Fibroblast of skin of right quadriceps (primary cell): ENCODE data around the gene USP47.
"Not testable (repeated sequence)": the region's sequence is repeated elsewhere in the genome, so short reads cannot be mapped to it uniquely, and the experiment has no call there.

Source experiments
- DNase-seq: peaks from one replicate; pipeline ENCODE4 v3.0.0-alpha.2; 2013

Gene USP47

GRCh38 chr11:11831406-11831805 is 10.4 kb upstream of the USP47 start:
- not testable (repeated sequence) for DNase-seq

- no peak for DNase-seq
Measured at GRCh38 chr11:11836676-11837231, 5.0 kb upstream of the USP47 start.

GRCh38 chr11:11839718-11840117 is 2.1 kb upstream of the USP47 start:
- no peak for DNase-seq

- peak; percentile 27 for DNase-seq
Measured at GRCh38 chr11:11841116-11841722, 553 bp upstream of the USP47 start.

GRCh38 chr11:11842421-11843008 is 743 bp downstream of the USP47 start:
- peak; percentile 82 for DNase-seq

- DNase-seq, result peak; percentile 55
Measured at GRCh38 chr11:11843211-11843621, 1.4 kb downstream of the USP47 start.

- DNase-seq, result no peak
Measured at GRCh38 chr11:11843642-11844041, 1.9 kb downstream of the USP47 start.

GRCh38 chr11:11844272-11844671 is 2.5 kb downstream of the USP47 start:
- DNase-seq, result no peak

- DNase-seq, result no peak
Measured at GRCh38 chr11:11845071-11845470, 3.3 kb downstream of the USP47 start.

GRCh38 chr11:11845551-11845950 is 3.8 kb downstream of the USP47 start:
- peak; percentile 36 for DNase-seq

- DNase-seq, result no peak
Measured at GRCh38 chr11:11847082-11847481, 5.3 kb downstream of the USP47 start.

GRCh38 chr11:11848891-11849746 is 7.3 kb downstream of the USP47 start:
- DNase-seq, result peak; percentile 63

- DNase-seq, result no peak
Measured at GRCh38 chr11:11850668-11851067, 8.9 kb downstream of the USP47 start.

GRCh38 chr11:11856638-11857037 is 14.9 kb downstream of the USP47 start:
- DNase-seq, result peak; percentile 15

GRCh38 chr11:11857769-11858168 is 16.0 kb downstream of the USP47 start:
- no peak for DNase-seq

GRCh38 chr11:11858676-11859075 is 16.9 kb downstream of the USP47 start:
- DNase-seq, result no peak

GRCh38 chr11:11860103-11860979 is 18.6 kb downstream of the USP47 start:
- no peak for DNase-seq

- DNase-seq, result no peak
Measured at GRCh38 chr11:11862999-11863398, 21.2 kb downstream of the USP47 start.

- DNase-seq, result no peak
Measured at GRCh38 chr11:11864332-11864731, 22.6 kb downstream of the USP47 start.

- no peak for DNase-seq
Measured at GRCh38 chr11:11864803-11865202, 23.0 kb downstream of the USP47 start.

- DNase-seq, result no peak
Measured at GRCh38 chr11:11865449-11865848, 23.7 kb downstream of the USP47 start.

- no peak for DNase-seq
Measured at GRCh38 chr11:11866203-11866602, 24.4 kb downstream of the USP47 start.

- no peak for DNase-seq
Measured at GRCh38 chr11:11867720-11868119, 25.9 kb downstream of the USP47 start.
